Loucy (cell line): ENCODE measurements around the gene WWOX.

ENCODE experiments used
- H2AFZ ChIP-seq: fragments of 200-600 bp; sonication (generic); 2 replicates; pipeline ENCODE4 v1.6.0; 2016; ENCODE audit warnings: antibody characterized with exemption, mild to moderate bottlenecking, low read length, moderate library complexity
- H3F3A ChIP-seq: fragments of 200-600 bp; 2 replicates; pipeline ENCODE4 v1.6.0; 2016; ENCODE audit warnings: antibody characterized with exemption, low read depth, mild to moderate bottlenecking
- H3K27me3 ChIP-seq: fragments of 200-600 bp; sonication (generic); 2 replicates; pipeline ENCODE4 v1.6.1; 2014; ENCODE audit warnings: low read length, mild to moderate bottlenecking; ENCODE audit not compliant: insufficient read depth, poor library complexity, severe bottlenecking
- H3K36me3 ChIP-seq: fragments of 200-600 bp; sonication (generic); 2 replicates; pipeline ENCODE4 v1.6.1; 2016; ENCODE audit warnings: low read length; ENCODE audit not compliant: insufficient read depth
- H3K4me1 ChIP-seq: fragments of 200-600 bp; sonication (generic); 2 replicates; pipeline ENCODE4 v1.5.1; 2014; ENCODE audit warnings: low read length, mild to moderate bottlenecking; ENCODE audit not compliant: insufficient read depth, poor library complexity, severe bottlenecking
- H3K4me2 ChIP-seq: fragments of 200-600 bp; sonication (generic); 2 replicates; pipeline ENCODE4 v1.6.0; 2014; ENCODE audit warnings: antibody characterized with exemption, low read length, low read depth, mild to moderate bottlenecking; ENCODE audit not compliant: poor library complexity, severe bottlenecking
- H3K4me3 ChIP-seq: fragments of 200-600 bp; sonication (generic); 2 replicates; pipeline ENCODE4 v1.5.1; 2014; ENCODE audit warnings: low read length, mild to moderate bottlenecking, mixed read lengths; ENCODE audit not compliant: poor library complexity, severe bottlenecking
- H3K79me2 ChIP-seq: fragments of 200-600 bp; sonication (generic); 2 replicates; pipeline ENCODE4 v1.6.1; 2014; ENCODE audit warnings: low read length; ENCODE audit not compliant: insufficient read depth
- H3K9ac ChIP-seq: fragments of 200-600 bp; sonication (generic); 2 replicates; pipeline ENCODE4 v1.6.0; 2014; ENCODE audit warnings: mild to moderate bottlenecking, low read depth, low read length, moderate library complexity; ENCODE audit not compliant: poor library complexity, severe bottlenecking
- H3K9me2 ChIP-seq: fragments of 200-600 bp; sonication (generic); replicated peaks from 2 replicates; pipeline ENCODE4 v1.6.1; 2016; ENCODE audit warnings: low read depth, low read length, mixed read lengths
- H3K9me3 ChIP-seq: fragments of 200-600 bp; sonication (generic); 2 replicates; pipeline ENCODE4 v1.6.1; 2014; ENCODE audit warnings: mild to moderate bottlenecking, antibody characterized with exemption, low read length, low read depth; ENCODE audit not compliant: insufficient read depth
- H4K20me1 ChIP-seq: fragments of 200-600 bp; sonication (generic); 2 replicates; pipeline ENCODE4 v1.6.0; 2014; ENCODE audit warnings: antibody characterized with exemption, low read length, mild to moderate bottlenecking; ENCODE audit not compliant: insufficient read depth, poor library complexity, severe bottlenecking
- CTCF ChIP-seq: fragments of 200-600 bp; sonication (generic); conservative IDR thresholded peaks from 2 replicates; pipeline ENCODE4 v1.5.1; 2014; ENCODE audit warnings: mild to moderate bottlenecking, antibody characterized with exemption, low read length
- EZH2phosphoT487 ChIP-seq: fragments of 200-600 bp; IDR thresholded peaks from 2 replicates; pipeline ENCODE4 v1.6.1; 2018; ENCODE audit warnings: antibody characterized with exemption, mild to moderate bottlenecking, moderate library complexity, borderline replicate concordance

WWOX gene

GRCh38 chr16:79204486-79204885 lies 1105.0 kb downstream of the WWOX start:
- Histone ChIP-seq H3K4me1 (no peaks in the 10 kb centered on the region), H3K36me3 (no peaks in the 10 kb centered on the region), H3K27me3 (no peaks in the 10 kb centered on the region), H3K4me3 (no peak overlapping the region), H3K9me3 (no peaks in the 10 kb centered on the region), H3F3A (no peaks in the 10 kb centered on the region), H3K79me2 (no peaks in the 10 kb centered on the region), H3K9me2 (no peaks in the 10 kb centered on the region), H4K20me1 (no peaks in the 10 kb centered on the region), H2AFZ (no peak overlapping the region), H3K4me2 (no peak overlapping the region), H3K9ac (no peak overlapping the region)
- TF ChIP-seq EZH2phosphoT487 (no peak), CTCF (no peak)

- Histone ChIP-seq H2AFZ (no peak overlapping the region), H3K9me3 (no peaks in the 10 kb centered on the region), H3K4me2 (no peak overlapping the region), H4K20me1 (no peaks in the 10 kb centered on the region), H3K27me3 (no peaks in the 10 kb centered on the region), H3K4me1 (no peaks in the 10 kb centered on the region), H3K79me2 (no peaks in the 10 kb centered on the region), H3K4me3 (no peak overlapping the region), H3K9me2 (no peaks in the 10 kb centered on the region), H3K9ac (no peak overlapping the region), H3F3A (no peaks in the 10 kb centered on the region), H3K36me3 (no peaks in the 10 kb centered on the region)
- TF ChIP-seq CTCF (no peak), EZH2phosphoT487 (no peak)
Measured at GRCh38 chr16:79206889-79207288, 1107.4 kb downstream of the WWOX start.

GRCh38 chr16:79209308-79209707 lies 1109.9 kb downstream of the WWOX start:
- Histone ChIP-seq H3K9me2 (no peaks in the 10 kb centered on the region), H3K9ac (no peak overlapping the region), H2AFZ (no peak overlapping the region), H3K4me1 (peaks cover 2% of the 10 kb centered on the region), H3K4me2 (no peak overlapping the region), H3K9me3 (no peaks in the 10 kb centered on the region), H4K20me1 (no peaks in the 10 kb centered on the region), H3K36me3 (no peaks in the 10 kb centered on the region), H3K27me3 (no peaks in the 10 kb centered on the region), H3K79me2 (no peaks in the 10 kb centered on the region), H3F3A (no peaks in the 10 kb centered on the region), H3K4me3 (no peak overlapping the region)
- TF ChIP-seq EZH2phosphoT487 (no peak), CTCF (no peak)
